ENCODE data around the gene C2CD3.
"Not testable (repeated sequence)": the region's sequence is repeated elsewhere in the genome, so short reads cannot be mapped to it uniquely, and the experiment has no call there.

Gene C2CD3

GRCh38 chr11:74004046-74004695, 166.6 kb downstream of the C2CD3 start:
- DNase-seq: no peak

GRCh38 chr11:74002832-74003231, 168.0 kb downstream of the C2CD3 start:
- no peak for DNase-seq

GRCh38 chr11:74001822-74002286, 168.9 kb downstream of the C2CD3 start:
- no peak for DNase-seq

GRCh38 chr11:74000307-74001133, 170.3 kb downstream of the C2CD3 start:
- peak in 1 of 2 experiments; percentile 32 for DNase-seq

GRCh38 chr11:73999581-74000306, 171.1 kb downstream of the C2CD3 start:
- DNase-seq: no peak

- no peak for DNase-seq
These were observed 171.8 kb downstream of the C2CD3 start for GRCh38 chr11:73998846-73999575.

- no peak for DNase-seq
These were observed 173.6 kb downstream of the C2CD3 start for GRCh38 chr11:73997120-73997770.

- no peak for DNase-seq
These were observed 174.5 kb downstream of the C2CD3 start for GRCh38 chr11:73996161-73996747.

GRCh38 chr11:73995731-73996130, 175.1 kb downstream of the C2CD3 start:
- DNase-seq: no peak

- DNase-seq: no peak
These were observed 175.6 kb downstream of the C2CD3 start for GRCh38 chr11:73995247-73995646.

GRCh38 chr11:73991471-73992006, 179.3 kb downstream of the C2CD3 start:
- no peak for DNase-seq

GRCh38 chr11:73990730-73991129, 180.1 kb downstream of the C2CD3 start:
- no peak for DNase-seq

GRCh38 chr11:73989156-73989555, 181.6 kb downstream of the C2CD3 start:
- no peak for DNase-seq

GRCh38 chr11:73988227-73988626, 182.6 kb downstream of the C2CD3 start:
- no peak for DNase-seq

- not testable (repeated sequence) for DNase-seq
These were observed 185.1 kb downstream of the C2CD3 start for GRCh38 chr11:73985661-73986060.

GRCh38 chr11:73983741-73984538, 186.9 kb downstream of the C2CD3 start:
- no peak for DNase-seq

- DNase-seq: peak; percentile 93 to 96
These were observed 187.6 kb downstream of the C2CD3 start for GRCh38 chr11:73982990-73983740.

GRCh38 chr11:73982595-73982989, 188.2 kb downstream of the C2CD3 start, which contains the start of gene UCP2:
Gene UCP2, minus strand, starts transcription at chr11:73982843. Its CDS starts 4,465 bp downstream, at chr11:73978378.
- DNase-seq: peak; percentile 90 to 91

GRCh38 chr11:73981051-73981805, 189.6 kb downstream of the C2CD3 start:
- DNase-seq: no peak

All from activated CD4-positive, alpha-beta T cell treated with anti-CD3 and anti-CD28 coated beads, Interleukin-2, amount 50 U/mL, for 48 hours (primary cell).